HUDEP-2 (cell line): ENCODE results near the gene ARSG.

Source experiments
- DNase-seq, 76 experiments: peaks; one replicate each; lab custom pipeline; 2025; ENCODE audit not compliant: unreplicated experiment in 76 of 76; lab: John Stamatoyannopoulos, UW

Gene ARSG

DNA sequence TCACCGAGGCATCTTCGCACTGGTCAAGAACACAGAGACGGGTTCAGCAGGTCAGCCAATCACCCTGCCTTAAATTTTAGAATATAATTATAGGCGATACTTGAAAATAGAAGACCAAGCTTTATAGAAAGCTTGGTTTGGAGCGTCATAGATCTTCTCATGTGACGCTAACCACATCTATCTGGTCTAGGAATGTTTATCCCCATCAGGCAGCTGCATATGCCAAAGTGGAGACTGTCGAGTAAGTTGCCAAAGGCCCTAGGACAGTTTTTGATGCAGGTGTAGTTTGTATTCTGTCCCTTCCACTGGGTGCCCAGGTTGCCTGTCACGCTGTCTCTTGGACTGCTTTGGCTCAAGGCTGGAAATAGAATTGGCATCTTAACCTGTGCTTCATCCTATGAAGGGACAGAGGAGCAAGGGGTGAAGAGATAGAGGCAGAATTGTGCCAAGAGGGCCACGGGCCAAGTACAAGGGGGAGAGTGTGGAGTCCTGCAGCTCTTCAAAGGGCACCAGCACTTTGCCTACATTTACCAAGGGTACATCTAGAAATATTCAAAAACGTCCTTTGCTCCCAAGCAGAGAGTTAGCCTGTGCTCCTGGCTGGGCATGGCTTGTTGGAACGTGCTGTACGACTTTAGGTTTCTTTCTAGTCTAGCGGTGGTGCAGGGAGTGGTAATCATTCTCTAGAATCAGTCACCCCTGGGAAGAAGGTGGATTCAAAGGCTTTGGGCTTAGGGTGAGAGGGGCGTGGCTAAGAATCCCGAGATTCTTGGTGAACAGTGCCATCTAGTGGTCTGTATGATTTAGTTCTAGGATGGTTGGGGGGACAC is 171.3 kb downstream of the ARSG start:
- peak in 68 of 76 experiments; percentile 7 to 85 (median 58) for DNase-seq

DNA sequence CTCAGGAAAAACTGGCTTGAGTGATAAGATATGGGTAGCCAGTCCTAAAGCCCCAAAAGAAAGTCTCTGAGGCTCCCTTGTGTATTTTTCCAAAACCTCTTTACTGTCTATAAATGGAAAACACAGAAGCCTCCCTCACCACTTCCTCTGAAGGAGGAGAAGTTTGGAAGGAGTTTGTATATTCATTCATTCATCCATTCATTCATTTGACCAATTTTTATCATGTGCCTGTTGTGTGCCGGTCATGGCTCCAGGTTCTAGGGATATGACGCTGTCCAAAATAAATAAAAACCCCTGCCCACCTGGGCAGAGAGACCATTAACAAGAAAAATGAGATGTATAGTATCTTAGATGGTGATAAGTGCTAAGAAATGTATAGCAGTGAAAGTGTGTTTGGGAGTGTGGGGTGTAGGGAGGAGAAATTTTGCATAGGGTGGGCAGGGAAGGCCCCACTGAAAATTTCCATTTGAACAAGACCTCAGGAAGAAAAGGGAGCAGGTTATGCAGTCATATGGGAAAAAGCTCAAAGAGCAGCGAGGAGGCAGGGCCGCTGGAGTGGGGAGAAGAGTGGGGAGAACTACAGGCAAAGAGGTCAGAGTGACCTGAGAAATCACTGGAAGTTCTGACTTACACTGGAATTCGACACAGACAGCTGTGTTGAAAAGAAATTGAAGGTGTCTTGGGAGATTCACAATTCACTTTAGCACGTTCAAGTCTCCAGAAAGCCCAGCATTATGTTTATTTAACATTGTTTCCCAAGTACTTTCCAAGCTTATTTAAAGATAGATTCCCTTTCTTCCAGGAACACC is 172.1 kb downstream of the ARSG start:
- no peak for DNase-seq

DNA sequence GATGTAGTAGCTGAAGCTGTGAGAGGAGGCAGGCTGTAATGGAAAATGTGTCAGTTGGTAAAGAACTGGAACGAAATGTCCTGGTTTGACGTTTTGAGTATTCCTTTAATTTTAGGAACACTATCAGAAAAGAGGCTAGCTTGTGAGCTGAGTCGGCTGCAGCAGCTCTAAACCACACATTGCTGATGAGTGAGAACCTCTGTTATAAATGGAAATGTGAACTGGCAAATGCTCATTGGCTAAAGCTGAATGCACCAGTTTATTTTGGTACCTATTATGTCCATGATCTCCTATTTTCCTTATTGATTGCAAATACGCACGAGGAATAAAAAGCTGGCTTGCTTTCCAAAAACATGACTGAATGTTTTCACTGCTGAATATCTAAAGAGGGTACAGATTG is 177.0 kb downstream of the ARSG start:
- no peak for DNase-seq

DNA sequence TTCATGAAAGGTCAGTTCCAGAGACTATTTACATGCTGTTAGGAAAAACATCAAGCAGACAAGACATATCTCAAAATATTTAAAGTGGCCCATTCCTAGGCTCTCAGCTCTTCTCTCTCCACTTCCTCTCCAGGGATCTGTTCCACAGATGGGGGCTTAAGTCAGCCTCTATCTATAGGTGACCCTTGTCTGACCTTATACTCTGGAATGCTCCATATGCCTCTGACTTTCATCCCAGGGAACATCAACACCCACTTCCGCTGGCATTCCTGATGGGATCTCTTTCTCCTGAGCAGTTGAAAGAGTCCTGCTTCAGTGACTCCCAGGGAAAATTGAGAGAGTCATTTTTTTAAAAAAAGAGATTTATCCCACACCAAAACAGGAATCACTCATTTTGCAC is 177.5 kb downstream of the ARSG start:
- DNase-seq = no peak
